Small intestine (tissue), 16 donors: ENCODE results near the gene EEF1AKMT1. TPM values are rescaled to one million over a fixed set of nuclear protein-coding genes. Genes with fewer than 3 reads are reported as not detected.
A peak's percentile ranks its signal among the peaks of the same experiment; 100 is the strongest.

Experiments
- DNase-seq, 2 donors: peaks; one replicate each; pipeline versions ENCODE4 v3.0.0 to v3.0.0-alpha.2; 2013
- FAIRE-seq: peaks from 2 replicates; lab custom pipeline; 2012; peaks lifted over from hg19 to GRCh38; lab: Jason Lieb, UNC
- H3K27ac ChIP-seq, 3 donors: one replicate each; pipeline ENCODE4 v1.5.1; 2013; ENCODE audit warnings: low read length in 2 of 3, mild to moderate bottlenecking in 2 of 3, control low read depth in 1 of 3, inconsistent platforms in 1 of 3, low read depth in 1 of 3, moderate library complexity in 1 of 3
- H3K27me3 ChIP-seq, 3 donors: one replicate each; pipeline ENCODE4 v1.6.1; 2013; ENCODE audit warnings: low read length in 3 of 3, inconsistent platforms in 1 of 3; ENCODE audit not compliant: control insufficient read depth in 3 of 3, insufficient read depth in 3 of 3
- H3K36me3 ChIP-seq, 3 donors: one replicate each; pipeline ENCODE4 v1.6.1; 2013; ENCODE audit warnings: low read length in 3 of 3, inconsistent platforms in 1 of 3, low read depth in 1 of 3, mild to moderate bottlenecking in 1 of 3, moderate library complexity in 1 of 3; ENCODE audit not compliant: control insufficient read depth in 3 of 3, insufficient read depth in 2 of 3
- H3K4me1 ChIP-seq, 3 donors: one replicate each; pipeline ENCODE4 v1.6.1; 2013; ENCODE audit warnings: low read length in 2 of 3, inconsistent platforms in 1 of 3, low read depth in 1 of 3, mild to moderate bottlenecking in 1 of 3, moderate library complexity in 1 of 3; ENCODE audit not compliant: control insufficient read depth in 3 of 3, insufficient read depth in 2 of 3
- H3K4me3 ChIP-seq, 3 donors: one replicate each; pipeline ENCODE4 v1.5.1; 2013; ENCODE audit warnings: low read length in 3 of 3, control low read depth in 1 of 3, inconsistent platforms in 1 of 3, low read depth in 1 of 3, mild to moderate bottlenecking in 1 of 3, moderate library complexity in 1 of 3
- H3K9me3 ChIP-seq, 2 donors: one replicate each; pipeline ENCODE4 v1.6.1; 2013; ENCODE audit warnings: low read depth in 1 of 2, low read length in 1 of 2; ENCODE audit not compliant: control insufficient read depth in 2 of 2, insufficient read depth in 1 of 2
- WGBS, 3 donors: extraction: QIAGEN DNeasy Blood & Tissue Kit; methylation state at CpG; one replicate each; pipeline ENCODE4 v1.1.7; 2013; 5-methylcytosine and 5-hydroxymethylcytosine counted together
- long read RNA-seq, 10 donors: transcript quantifications; one replicate each; lab custom pipeline, GENCODE V29; 2026
- polyA plus RNA-seq, 4 donors: library from polyadenylated mRNA; stranded (reverse) in 3 of 4; unstranded in 1 of 4; fragments of 200-250 nt in 3 of 4; fragments of 120-200 nt in 1 of 4; gene quantifications; one replicate each; pipeline versions ENCODE4 v1.2.1 to v1.2.3, GENCODE V29; 2013
- donor health status: healthy with polysubstance abuse.
- donor health status: control.
- donor health status: control.
- donor health status: Bipolar disorder and iron deficiency.
- donor health status: healthy.

Gene EEF1AKMT1, protein sequence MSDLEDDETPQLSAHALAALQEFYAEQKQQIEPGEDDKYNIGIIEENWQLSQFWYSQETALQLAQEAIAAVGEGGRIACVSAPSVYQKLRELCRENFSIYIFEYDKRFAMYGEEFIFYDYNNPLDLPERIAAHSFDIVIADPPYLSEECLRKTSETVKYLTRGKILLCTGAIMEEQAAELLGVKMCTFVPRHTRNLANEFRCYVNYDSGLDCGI
- polyA plus RNA-seq, result 10 to 100 TPM in 1 of 4 donors, 1 to 10 TPM in 3; 2.5 to 10.5 (median 6.1) TPM
- long read RNA-seq, donor 1, transcript EEF1AKMT1-202 (5 exons, 1,042 nt), result major isoform, 5 of 5 reads
- long read RNA-seq, donor 1, partial matches to known transcripts, result 0 of 5 reads
- long read RNA-seq, donor 1, other reads (novel, unspliced or antisense), result 0 of 5 reads
- long read RNA-seq, donor 2, partial matches to known transcripts, result 0 of 1 reads
- long read RNA-seq, donor 2, other reads (novel, unspliced or antisense), result 0 of 1 reads
- long read RNA-seq, donor 3, partial matches to known transcripts, result 0 of 3 reads
- long read RNA-seq, donor 3, other reads (novel, unspliced or antisense), result 0 of 3 reads
- long read RNA-seq, donor 4, partial matches to known transcripts, result 0 of 2 reads
- long read RNA-seq, donor 4, other reads (novel, unspliced or antisense), result 0 of 2 reads
- long read RNA-seq, donor 5, result 0 reads
- long read RNA-seq, donor 6, partial matches to known transcripts, result 0 of 2 reads
- long read RNA-seq, donor 6, other reads (novel, unspliced or antisense), result 0 of 2 reads
- long read RNA-seq, donor 7, result 0 reads
- long read RNA-seq, donor 8, partial matches to known transcripts, result 0 of 1 reads
- long read RNA-seq, donor 8, other reads (novel, unspliced or antisense), result 0 of 1 reads
- long read RNA-seq, donor 9, partial matches to known transcripts, result 0 of 1 reads
- long read RNA-seq, donor 9, other reads (novel, unspliced or antisense), result 0 of 1 reads
- long read RNA-seq, donor 10, partial matches to known transcripts, result 0 of 4 reads
- long read RNA-seq, donor 10, other reads (novel, unspliced or antisense), result 0 of 4 reads

DNA sequence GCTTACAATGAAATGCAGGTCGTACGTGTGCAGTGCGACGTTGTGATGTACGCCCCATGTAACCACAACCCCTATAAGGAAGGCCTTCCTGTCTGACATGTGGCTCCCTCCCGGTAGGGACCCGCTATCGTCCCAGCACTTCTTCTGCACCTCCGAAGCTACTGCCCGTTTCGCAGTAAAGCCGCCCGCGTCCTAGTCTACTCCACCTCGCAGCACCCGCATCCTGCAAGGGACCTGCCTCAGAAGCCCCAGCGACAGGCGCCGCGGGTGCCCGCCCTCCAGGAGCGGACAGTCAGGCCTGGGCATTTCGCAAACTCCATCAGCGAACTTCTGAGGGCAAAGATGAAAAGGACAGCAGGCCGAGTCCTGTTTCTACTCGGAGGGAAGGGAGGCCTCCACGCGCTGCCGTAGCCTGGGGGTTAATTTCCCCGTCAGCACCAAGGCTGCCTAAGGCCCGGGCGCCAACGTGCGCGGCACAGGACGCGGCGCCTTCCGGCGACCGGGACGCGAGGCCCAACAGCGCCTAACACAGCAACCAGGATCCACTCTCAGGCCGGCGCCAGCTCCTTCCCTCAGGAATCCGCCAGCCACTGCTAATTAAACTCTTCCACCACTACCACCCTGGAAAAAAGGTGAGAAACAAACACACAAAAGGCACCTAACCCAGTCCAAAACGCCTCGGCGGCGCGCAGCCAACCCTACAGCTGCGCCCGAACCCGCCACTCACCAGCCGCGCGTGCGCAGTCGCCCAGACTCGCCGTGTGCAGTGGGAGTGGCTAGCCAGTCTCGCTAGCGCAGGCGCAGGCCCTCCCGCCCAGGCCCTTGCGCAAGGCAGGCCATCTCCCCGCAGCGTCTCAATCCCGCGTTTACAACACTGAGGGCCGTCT lies at the start of gene EEF1AKMT1:
EEF1AKMT1 (minus strand) TSS at position 768 of the 887 bp plus-strand sequence. CDS start 16,363 bp downstream, outside the sequence.
- H3K27ac ChIP-seq, result peak within 1 kb of the TSS; percentile 81 to 96 (median 95)

DNA sequence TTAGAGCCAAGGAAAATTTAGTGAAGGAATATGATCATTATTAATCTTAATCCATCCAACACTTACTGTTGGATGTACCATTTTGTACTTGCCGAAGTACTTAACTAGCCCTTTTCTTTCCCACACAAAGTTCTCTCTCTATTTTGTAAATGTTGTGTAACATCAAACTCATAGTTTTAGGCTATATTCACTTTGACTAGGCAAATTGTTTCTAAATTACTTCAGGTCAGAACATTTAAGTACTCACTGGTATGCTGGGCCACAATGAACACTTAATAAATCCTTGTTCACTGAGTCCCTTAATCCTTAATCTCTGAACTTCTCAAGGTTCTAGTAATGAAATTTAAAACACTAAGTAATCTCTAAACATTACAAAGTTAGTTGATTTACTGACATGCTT lies 49.3 kb upstream of the EEF1AKMT1 start:
- no peak for DNase-seq
- WGBS, 3 donors, result 95 to 100% (median 97%) methylated on average over 1 of the region's 1 CpG
- Histone ChIP-seq H3K27me3 (no peaks in the 10 kb centered on the region), H3K9me3 (no peaks in the 10 kb centered on the region), H3K36me3 (peaks cover 0 to 2% (median 0%) of the 10 kb centered on the region in 3 donors), H3K4me3 (no peak overlapping the region), H3K27ac (no peak overlapping the region), H3K4me1 (no peaks in the 10 kb centered on the region)
- FAIRE-seq, result no peak

More for the DNA sequence above, at the start of gene EEF1AKMT1:
- DNase-seq, result peak; percentile 93 to 97
- no peak for FAIRE-seq
- Histone ChIP-seq H3K4me3 (peak within 1 kb of the TSS; percentile 37 to 86 (median 66)), H3K9me3 (peaks cover 0 to 15% of the 10 kb centered on the region in 2 donors), H3K36me3 (peaks cover 0 to 7% (median 0%) of the 10 kb centered on the region in 3 donors), H3K4me1 (peaks cover 0 to 3% (median 0%) of the 10 kb centered on the region in 3 donors), H3K27me3 (no peaks in the 10 kb centered on the region)
- 0 to 1% (median 0%) methylated on average over 68 to 72 of the region's 72 CpGs for WGBS, 3 donors

DNA sequence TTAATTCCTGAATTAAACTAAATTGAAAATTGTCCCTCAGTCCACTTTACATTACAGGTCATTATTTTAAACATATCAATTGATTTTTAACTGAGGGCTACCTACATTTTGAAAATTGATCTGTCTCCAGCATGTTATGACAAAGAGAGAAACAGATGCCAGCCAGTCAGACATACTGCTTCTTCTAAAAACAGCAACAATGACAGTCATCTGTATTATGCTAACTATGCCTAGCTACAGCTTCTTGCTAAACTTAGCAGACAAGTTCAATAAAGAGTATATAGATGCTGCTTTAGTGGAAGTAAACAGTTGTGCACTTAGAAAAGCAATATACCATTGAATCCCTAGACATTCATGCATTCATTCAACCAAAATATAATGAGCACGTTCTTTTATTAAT lies 48.6 kb upstream of the EEF1AKMT1 start:
- Histone ChIP-seq H3K4me1 (no peaks in the 10 kb centered on the region), H3K27me3 (no peaks in the 10 kb centered on the region), H3K9me3 (no peaks in the 10 kb centered on the region), H3K4me3 (no peak overlapping the region), H3K27ac (no peak overlapping the region), H3K36me3 (peaks cover 0 to 2% (median 0%) of the 10 kb centered on the region in 3 donors)
- FAIRE-seq (no peak), DNase-seq (no peak)
- WGBS, 3 donors, result 89 to 95% (median 94%) methylated on average over 1 of the region's 1 CpG

DNA sequence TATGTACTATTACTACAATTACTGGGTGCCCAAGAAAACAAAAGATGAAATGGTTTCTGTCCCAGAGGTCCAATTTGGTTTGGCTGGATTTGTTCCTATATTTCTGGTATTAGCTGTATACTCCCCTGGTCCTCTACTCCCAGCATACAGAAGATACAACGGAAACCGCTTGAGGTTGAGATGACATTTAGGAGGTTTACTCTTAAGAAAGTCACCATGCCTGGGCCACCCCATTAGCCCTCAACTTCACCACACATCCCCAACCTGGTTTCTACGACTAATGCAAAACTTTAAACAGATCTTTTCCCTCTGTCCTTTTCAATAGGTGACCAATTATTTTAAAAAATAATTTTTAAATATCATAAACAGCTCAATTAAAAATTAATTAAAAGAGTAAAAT lies 46.0 kb upstream of the EEF1AKMT1 start:
- DNase-seq, result no peak
- no peak overlapping the region for H3K27ac ChIP-seq
- 89 to 96% (median 95%) methylated on average over 3 of the region's 3 CpGs for WGBS, 3 donors
- H3K4me1 ChIP-seq, result no peaks in the 10 kb centered on the region
- H3K36me3 ChIP-seq, result peaks cover 0 to 2% (median 0%) of the 10 kb centered on the region in 3 donors
- no peak overlapping the region for H3K4me3 ChIP-seq
- no peaks in the 10 kb centered on the region for H3K27me3 ChIP-seq
- H3K9me3 ChIP-seq, result no peaks in the 10 kb centered on the region
- FAIRE-seq, result no peak

DNA sequence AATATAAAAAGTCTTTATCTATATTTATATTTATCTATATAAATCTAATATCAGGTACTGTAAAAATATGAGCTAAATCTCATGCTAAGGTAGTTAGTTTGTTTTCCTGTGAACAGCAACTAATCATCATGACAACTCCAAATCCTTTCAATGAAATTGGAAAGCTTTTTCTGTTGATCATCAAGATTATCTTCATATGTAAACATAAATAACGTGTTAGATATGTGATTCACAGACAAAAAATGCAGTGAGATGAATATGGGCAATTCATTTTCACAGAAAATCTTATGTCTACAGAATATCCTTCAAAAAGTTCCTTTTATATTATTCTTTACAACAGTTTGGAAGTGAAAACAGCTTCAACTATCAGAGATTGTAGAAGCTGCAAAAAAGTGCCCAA lies 41.7 kb upstream of the EEF1AKMT1 start:
- Histone ChIP-seq H3K4me3 (no peak overlapping the region), H3K9me3 (no peaks in the 10 kb centered on the region), H3K36me3 (peaks cover 0 to 4% (median 0%) of the 10 kb centered on the region in 3 donors), H3K27ac (no peak overlapping the region), H3K27me3 (no peaks in the 10 kb centered on the region), H3K4me1 (peaks cover 0 to 4% (median 4%) of the 10 kb centered on the region in 3 donors)
- no peak for FAIRE-seq
- WGBS, 3 donors, result 54 to 64% (median 60%) methylated on average over 1 of the region's 1 CpG
- no peak for DNase-seq

DNA sequence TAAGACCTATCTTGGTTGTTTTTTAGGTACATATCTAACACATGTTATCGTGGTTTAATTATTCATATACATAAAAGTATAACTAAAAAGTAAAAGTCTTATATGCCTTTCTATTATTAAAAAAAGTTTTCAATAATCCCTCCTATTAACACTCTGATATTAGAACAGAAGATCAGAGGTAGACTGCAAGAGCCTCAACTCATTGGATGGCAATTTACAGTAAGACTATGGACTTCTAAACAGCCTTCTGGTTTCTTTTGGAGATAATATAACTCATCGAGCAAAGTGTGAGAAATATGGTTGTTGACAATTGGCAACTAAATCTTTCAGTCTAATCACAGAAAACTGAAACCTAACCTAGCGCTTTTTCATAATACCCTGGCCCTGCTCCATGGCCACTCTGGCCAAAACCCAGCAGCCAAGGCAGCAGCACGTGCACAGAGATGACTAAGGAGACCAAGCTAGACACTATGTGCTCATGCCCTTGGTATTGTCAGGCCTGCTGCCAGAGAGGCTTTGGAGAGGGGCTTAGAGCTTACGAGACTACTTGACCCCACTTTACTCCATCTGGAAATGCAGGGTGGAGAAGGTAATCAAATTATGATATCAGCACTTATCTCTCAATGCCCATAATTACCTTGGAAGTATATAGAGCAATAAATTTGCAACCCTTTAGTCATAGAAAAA lies 40.6 kb upstream of the EEF1AKMT1 start:
- peaks cover 0 to 4% (median 4%) of the 10 kb centered on the region in 3 donors for H3K4me1 ChIP-seq
- 22 to 43% (median 38%) methylated on average over 5 of the region's 5 CpGs for WGBS, 3 donors
- no peak overlapping the region for H3K4me3 ChIP-seq
- peak; percentile 19 to 63 for DNase-seq
- peak overlapping the region in 1 of 3 donors; percentile 4 for H3K27ac ChIP-seq
- H3K27me3 ChIP-seq, result no peaks in the 10 kb centered on the region
- peaks cover 0 to 4% (median 0%) of the 10 kb centered on the region in 3 donors for H3K36me3 ChIP-seq
- FAIRE-seq, result peak; percentile 26
- H3K9me3 ChIP-seq, result no peaks in the 10 kb centered on the region

DNA sequence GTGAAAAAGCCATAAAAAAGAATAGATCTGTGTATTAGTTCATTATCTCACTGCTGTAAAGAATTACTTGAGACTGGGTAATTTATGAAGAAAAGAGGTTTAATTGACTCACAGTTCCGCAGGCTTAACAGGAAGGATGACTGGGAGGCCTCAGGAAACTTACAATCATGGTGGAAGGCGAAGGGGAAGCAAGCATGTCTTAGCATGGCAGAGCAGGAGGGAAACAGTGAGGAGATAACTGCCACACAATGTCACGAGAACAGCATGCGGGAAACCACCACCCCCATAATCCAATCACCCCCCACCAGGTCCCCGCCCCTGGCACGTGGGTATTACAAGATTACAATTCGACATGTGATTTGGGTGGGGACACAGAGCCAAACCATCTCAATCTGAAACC lies 39.1 kb upstream of the EEF1AKMT1 start:
- peaks cover 4% of the 10 kb centered on the region in 3 donors for H3K36me3 ChIP-seq
- no peaks in the 10 kb centered on the region for H3K9me3 ChIP-seq
- H3K27me3 ChIP-seq, result no peaks in the 10 kb centered on the region
- no peak for DNase-seq
- WGBS, 3 donors, result 90 to 94% (median 92%) methylated on average over 7 of the region's 7 CpGs
- no peak for FAIRE-seq
- H3K4me3 ChIP-seq, result no peak overlapping the region
- no peak overlapping the region for H3K27ac ChIP-seq
- peaks cover 0 to 4% (median 4%) of the 10 kb centered on the region in 3 donors for H3K4me1 ChIP-seq
